Measurements from ENCODE around the gene GIPR. TPM values are rescaled to one million over a fixed set of nuclear protein-coding genes. Genes with fewer than 3 reads are reported as not detected.
A peak's percentile ranks its signal among the peaks of the same experiment; 100 is the strongest.

Gene GIPR
- total and polyA plus RNA-seq, 9 donors, result 0.02 to 1.6 (median 0.32) TPM; not detected in 3

- H3K4me3 ChIP-seq, result no peak overlapping the region
- TF ChIP-seq EP300 (IDR thresholded peaks at IDR 0.05) (no peak), CTCF (IDR thresholded peaks at IDR 0.05) (no peak), POLR2A (IDR thresholded peaks at IDR 0.05) (no peak)
- whole genome bisulfite sequencing, 3 donors, result 5 to 10% (median 9%) methylated on average over 13 to 35 of the region's 35 CpGs
- H3K36me3 ChIP-seq, result no peaks in the 10 kb centered on the region
- DNase-seq, result no peak
- peaks cover 3% of the 10 kb centered on the region for H3K27me3 ChIP-seq
- H3K27ac ChIP-seq, result no peak overlapping the region
- intact Hi-C loops (cut with DNase I), result loop anchor here in 1 of 4 donors (10.0 kb wide), 1 partner anchor 210 kb away; no protein-coding TSS in a partner anchor
- no peaks in the 10 kb centered on the region for H3K9me3 ChIP-seq
- H3K4me1 ChIP-seq (ENCODE audit: insufficient read depth), result peaks cover 4% of the 10 kb centered on the region
Measured at GRCh38 chr19:45645068-45645630, 22.9 kb upstream of the GIPR start.

GRCh38 chr19:45645631-45646344 lies 22.2 kb upstream of the GIPR start:
- H3K27ac ChIP-seq, result no peak overlapping the region
- peaks cover 4% of the 10 kb centered on the region for H3K4me1 ChIP-seq (ENCODE audit: insufficient read depth)
- TF ChIP-seq EP300 (IDR thresholded peaks at IDR 0.05), result no peak
- TF ChIP-seq POLR2A (IDR thresholded peaks at IDR 0.05), result no peak
- TF ChIP-seq CTCF (IDR thresholded peaks at IDR 0.05), result no peak
- peaks cover 3% of the 10 kb centered on the region for H3K27me3 ChIP-seq
- no peaks in the 10 kb centered on the region for H3K9me3 ChIP-seq
- 1% methylated on average over 27 of the region's 27 CpGs for WGBS, 3 donors
- intact Hi-C loops (cut with DNase I), result loop anchor here in 1 of 4 donors (10.0 kb wide), 1 partner anchor 211 kb away; no protein-coding TSS in a partner anchor
- peak in 4 of 5 donors; percentile 31 to 60 (median 41) for DNase-seq
- H3K36me3 ChIP-seq, result no peaks in the 10 kb centered on the region
- peak overlapping the region; percentile 2 for H3K4me3 ChIP-seq

GRCh38 chr19:45646345-45646698 lies 21.7 kb upstream of the GIPR start:
- 8 to 9% (median 8%) methylated on average over 9 of the region's 9 CpGs for WGBS, 3 donors
- no peak overlapping the region for H3K4me3 ChIP-seq

GRCh38 chr19:45650722-45651121 lies 17.3 kb upstream of the GIPR start:
- Histone ChIP-seq H3K36me3 (no peaks in the 10 kb centered on the region), H3K27me3 (peaks cover 3% of the 10 kb centered on the region), H3K4me1 (ENCODE audit: insufficient read depth) (peaks cover 2% of the 10 kb centered on the region), H3K4me3 (no peak overlapping the region), H3K27ac (no peak overlapping the region), H3K9me3 (no peaks in the 10 kb centered on the region)
- 65 to 73% (median 68%) methylated on average over 3 of the region's 3 CpGs for WGBS, 3 donors
- no peak for DNase-seq
- TF ChIP-seq CTCF (IDR thresholded peaks at IDR 0.05) (no peak), POLR2A (IDR thresholded peaks at IDR 0.05) (no peak), EP300 (IDR thresholded peaks at IDR 0.05) (no peak)
- intact Hi-C loops (cut with DNase I), result no loop called here

More at GRCh38 chr19:45646345-45646698, 21.7 kb upstream of the GIPR start:
- no peak for DNase-seq
- Histone ChIP-seq H3K27me3 (peaks cover 3% of the 10 kb centered on the region), H3K9me3 (no peaks in the 10 kb centered on the region), H3K27ac (no peak overlapping the region), H3K4me1 (ENCODE audit: insufficient read depth) (peaks cover 4% of the 10 kb centered on the region), H3K36me3 (no peaks in the 10 kb centered on the region)
- no peak for TF ChIP-seq CTCF (IDR thresholded peaks at IDR 0.05)
- no peak for TF ChIP-seq POLR2A (IDR thresholded peaks at IDR 0.05)
- TF ChIP-seq EP300 (IDR thresholded peaks at IDR 0.05), result no peak
- intact Hi-C loops (cut with DNase I), result loop anchor here in 1 of 4 donors (10.0 kb wide), 1 partner anchor 212 kb away; no protein-coding TSS in a partner anchor

Data from ovary (tissue), 9 donors.